ENCODE measurements around the gene HRNR.

- TF ChIP-seq CTCF (IDR thresholded peaks at IDR 0.05) (no peak), POLR2AphosphoS5 (IDR thresholded peaks at IDR 0.05; ENCODE audit: insufficient read depth in 1 of 2, low read depth in 1 of 2) (no peak)
Observed at GRCh38 chr1:152225678-152226077, 1.7 kb upstream of the HRNR start.
